Kidney epithelial cell (primary cell): ENCODE measurements around the gene CCDC61. TPM values are rescaled to one million over a fixed set of nuclear protein-coding genes. Genes with fewer than 3 reads are reported as not detected.
A peak's percentile ranks its signal among the peaks of the same experiment; 100 is the strongest.

Source experiments
- DNase-seq: peaks from one replicate; pipeline ENCODE4 v3.0.0-alpha.2; 2010; ENCODE audit warnings: low read depth
- H3K27me3 ChIP-seq: 2 replicates; pipeline ENCODE4 v1.6.0; 2011; ENCODE audit warnings: low read length; ENCODE audit not compliant: control insufficient read depth, insufficient read depth
- H3K36me3 ChIP-seq: 2 replicates; pipeline ENCODE4 v1.5.1; 2011; ENCODE audit warnings: low read length; ENCODE audit not compliant: control insufficient read depth, insufficient read depth
- H3K4me3 ChIP-seq: 2 replicates; pipeline ENCODE4 v1.5.1; 2011; ENCODE audit warnings: low read depth, mild to moderate bottlenecking, control low read depth, low read length
- CTCF ChIP-seq: IDR thresholded peaks from 2 replicates; pipeline ENCODE4 v1.5.1; 2011; ENCODE audit warnings: mild to moderate bottlenecking, moderate library complexity, low read length, control low read depth, inconsistent platforms; ENCODE audit not compliant: insufficient read depth, poor library complexity, severe bottlenecking
- total RNA-seq: library from RNA; depleted of rRNA; stranded (reverse); fragments of >200 nt; gene quantifications from 2 replicates; pipeline ENCODE4 v1.2.3, GENCODE V29; 2015

CCDC61 gene
- total RNA-seq, 1 donor from 2014 or later = 7.1 TPM

GRCh38 chr19:45995715-45996385 is 583 bp downstream of the CCDC61 start:
- no peak for DNase-seq
- H3K4me3 ChIP-seq = peak overlapping the region; percentile 94
- no peaks in the 10 kb centered on the region for H3K36me3 ChIP-seq
- peaks cover 11% of the 10 kb centered on the region for H3K27me3 ChIP-seq
- TF ChIP-seq CTCF = no peak

GRCh38 chr19:45996933-45997332 is 1.7 kb downstream of the CCDC61 start:
- no peak for DNase-seq
- H3K36me3 ChIP-seq = no peaks in the 10 kb centered on the region
- no peak for TF ChIP-seq CTCF
- peaks cover 11% of the 10 kb centered on the region for H3K27me3 ChIP-seq
- H3K4me3 ChIP-seq = no peak overlapping the region

- Histone ChIP-seq H3K4me3 (no peak overlapping the region), H3K36me3 (no peaks in the 10 kb centered on the region), H3K27me3 (peaks cover 11% of the 10 kb centered on the region)
- DNase-seq = no peak
- no peak for TF ChIP-seq CTCF
Observed at GRCh38 chr19:45998834-45999233, 3.6 kb downstream of the CCDC61 start.

GRCh38 chr19:45999653-46000121 is 4.4 kb downstream of the CCDC61 start:
- Histone ChIP-seq H3K27me3 (peaks cover 11% of the 10 kb centered on the region), H3K36me3 (no peaks in the 10 kb centered on the region), H3K4me3 (no peak overlapping the region)
- TF ChIP-seq CTCF = no peak
- DNase-seq = no peak

- H3K4me3 ChIP-seq = peak overlapping the region; percentile 17
- no peaks in the 10 kb centered on the region for H3K36me3 ChIP-seq
- TF ChIP-seq CTCF = no peak
- peaks cover 11% of the 10 kb centered on the region for H3K27me3 ChIP-seq
- no peak for DNase-seq
Observed at GRCh38 chr19:46000491-46001246, 5.4 kb downstream of the CCDC61 start.
